Activated naive CD8-positive, alpha-beta T cell treated with anti-CD3 and anti-CD28 coated beads for 36 hours (primary cell): ENCODE measurements around the gene IL17D. TPM values are rescaled to one million over a fixed set of nuclear protein-coding genes. Genes with fewer than 3 reads are reported as not detected.
A peak's percentile ranks its signal among the peaks of the same experiment; 100 is the strongest.
"Not testable (repeated sequence)": the region's sequence is repeated elsewhere in the genome, so short reads cannot be mapped to it uniquely, and the experiment has no call there.

Experiments
- DNase-seq: peaks from one replicate; pipeline ENCODE4 v3.0.0; 2021
- H3K27ac Mint-ChIP-seq: one replicate; pipeline ENCODE4 v1.8.0; 2022; ENCODE audit warnings: mild to moderate bottlenecking, moderate library complexity, mixed read lengths
- H3K27me3 Mint-ChIP-seq: one replicate; pipeline ENCODE4 v1.8.0; 2022; ENCODE audit warnings: mild to moderate bottlenecking, mixed read lengths
- H3K36me3 Mint-ChIP-seq: one replicate; pipeline ENCODE4 v1.8.0; 2021; ENCODE audit warnings: mild to moderate bottlenecking, mixed read lengths
- H3K4me1 Mint-ChIP-seq: one replicate; pipeline ENCODE4 v1.8.0; 2021; ENCODE audit warnings: mixed read lengths
- H3K4me3 Mint-ChIP-seq: one replicate; pipeline ENCODE4 v1.8.0; 2022; ENCODE audit warnings: mild to moderate bottlenecking, moderate library complexity, mixed read lengths
- H3K9me3 Mint-ChIP-seq: one replicate; pipeline ENCODE4 v1.8.0; 2022; ENCODE audit warnings: mixed read lengths
- total RNA-seq, 2 experiments: library from RNA; stranded (reverse); gene quantifications; one replicate each; pipeline ENCODE4 v1.2.3, GENCODE V29; 2021

IL17D gene, protein sequence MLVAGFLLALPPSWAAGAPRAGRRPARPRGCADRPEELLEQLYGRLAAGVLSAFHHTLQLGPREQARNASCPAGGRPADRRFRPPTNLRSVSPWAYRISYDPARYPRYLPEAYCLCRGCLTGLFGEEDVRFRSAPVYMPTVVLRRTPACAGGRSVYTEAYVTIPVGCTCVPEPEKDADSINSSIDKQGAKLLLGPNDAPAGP
- total RNA-seq = under 1 TPM; 0.78 to 0.88 TPM

DNA sequence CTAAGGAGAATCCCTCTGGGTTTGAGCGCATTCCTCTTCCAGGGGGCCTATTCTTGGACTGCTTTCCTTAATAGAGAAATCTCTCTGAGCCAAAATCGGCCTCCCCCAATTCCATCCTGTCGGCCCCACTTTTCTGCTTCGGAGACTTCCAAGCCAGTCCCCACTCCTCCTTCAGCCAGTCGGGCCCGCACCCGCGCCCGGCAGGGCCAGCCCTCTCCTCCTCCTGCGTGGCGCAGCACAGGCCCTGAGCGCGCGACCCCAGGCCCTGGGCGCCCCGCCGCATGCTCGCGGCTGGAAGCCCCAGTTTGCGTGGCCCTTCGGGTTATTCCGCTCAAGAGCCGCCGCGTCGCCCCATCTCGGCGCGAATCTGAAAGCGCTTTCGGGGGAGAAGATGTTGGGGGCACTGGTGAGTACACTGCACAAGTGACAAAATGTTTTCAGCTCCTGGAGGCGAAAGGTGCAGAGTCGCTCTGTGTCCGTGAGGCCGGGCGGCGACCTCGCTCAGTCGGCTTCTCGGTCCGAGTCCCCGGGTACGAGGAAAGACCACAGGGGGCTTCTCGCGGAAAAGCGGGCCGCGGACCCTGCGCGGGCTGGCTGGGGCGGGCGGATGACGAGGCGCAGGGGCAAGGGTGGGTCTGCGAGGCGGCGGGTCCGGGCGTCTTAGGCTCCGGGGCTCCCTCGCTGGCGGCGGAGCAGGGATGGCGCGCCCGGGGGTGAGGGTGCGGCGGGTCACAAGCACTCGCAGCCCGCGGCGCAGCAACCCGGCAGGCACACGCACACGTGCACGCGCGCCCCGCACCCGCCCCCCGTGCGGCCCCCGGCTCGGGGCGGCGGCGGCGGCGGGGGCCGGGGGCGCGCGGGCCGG lies at the start of gene IL17D:
TSS of gene IL17D (plus strand) at position 785 of the 865 bp plus-strand sequence. CDS start 303 bp downstream, outside the sequence.
- H3K27ac Mint-ChIP-seq = peak within 1 kb of the TSS; percentile 85
- no peaks in the 10 kb centered on the region for H3K36me3 Mint-ChIP-seq
- peak within 1 kb of the TSS; percentile 92 for H3K4me3 Mint-ChIP-seq
- H3K27me3 Mint-ChIP-seq = peaks cover 17% of the 10 kb centered on the region
- DNase-seq = peak; percentile 54
- H3K9me3 Mint-ChIP-seq = no peaks in the 10 kb centered on the region
- peaks cover 12% of the 10 kb centered on the region for H3K4me1 Mint-ChIP-seq

DNA sequence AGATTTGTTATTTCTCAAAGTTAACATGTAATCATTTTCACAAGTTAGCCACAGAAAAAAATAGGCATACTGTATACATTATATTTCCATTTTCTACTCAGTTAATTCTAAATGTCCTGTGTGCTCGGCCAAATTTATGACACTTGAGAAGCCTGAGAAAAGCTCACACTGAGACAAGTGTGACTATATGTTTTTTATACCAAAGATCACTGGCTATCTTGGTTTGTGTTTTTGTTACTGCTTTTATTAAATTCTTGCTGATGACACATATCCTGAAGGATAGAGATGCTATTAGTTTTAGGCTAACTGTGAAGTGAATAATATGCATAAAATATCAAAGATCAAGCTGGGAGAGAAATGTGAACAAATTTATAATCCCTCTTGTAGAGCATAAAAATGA lies 49.3 kb upstream of the IL17D start:
- Mint-ChIP-seq H3K9me3 (no peaks in the 10 kb centered on the region), H3K27me3 (no peaks in the 10 kb centered on the region), H3K27ac (no peak overlapping the region), H3K4me1 (no peaks in the 10 kb centered on the region), H3K4me3 (no peak overlapping the region), H3K36me3 (peaks cover 2% of the 10 kb centered on the region)
- DNase-seq = no peak

DNA sequence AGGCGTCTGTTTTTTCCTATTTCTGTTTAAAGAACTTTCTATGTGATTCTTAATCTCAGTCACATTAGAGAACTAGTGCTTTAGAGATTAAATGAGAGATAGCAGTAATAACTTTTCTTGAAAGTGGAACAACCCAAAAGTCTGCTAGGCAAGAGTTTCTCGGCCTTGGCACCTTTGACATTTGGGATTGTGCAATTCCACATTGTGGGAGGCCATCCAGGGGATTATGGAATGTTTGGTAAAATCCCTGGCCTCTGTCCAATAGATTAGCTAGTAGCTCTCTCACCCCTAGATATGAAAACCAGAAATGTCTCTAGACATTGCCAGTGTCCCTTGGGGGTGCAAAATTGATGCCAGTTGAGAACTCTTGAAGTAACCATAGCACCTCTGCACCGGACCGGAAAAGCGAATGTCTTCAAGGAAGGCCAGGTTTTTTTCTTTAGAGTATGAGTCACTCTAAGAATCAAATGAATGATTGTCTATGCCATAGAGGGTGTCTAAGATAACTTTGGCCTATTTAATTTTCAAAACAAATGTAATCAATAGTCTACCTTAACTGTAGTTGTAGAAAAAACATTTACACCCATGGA lies 45.0 kb upstream of the IL17D start:
- H3K4me1 Mint-ChIP-seq = no peaks in the 10 kb centered on the region
- no peak overlapping the region for H3K4me3 Mint-ChIP-seq
- DNase-seq = no peak
- H3K27me3 Mint-ChIP-seq = no peaks in the 10 kb centered on the region
- no peak overlapping the region for H3K27ac Mint-ChIP-seq
- no peaks in the 10 kb centered on the region for H3K9me3 Mint-ChIP-seq
- peaks cover 4% of the 10 kb centered on the region for H3K36me3 Mint-ChIP-seq

DNA sequence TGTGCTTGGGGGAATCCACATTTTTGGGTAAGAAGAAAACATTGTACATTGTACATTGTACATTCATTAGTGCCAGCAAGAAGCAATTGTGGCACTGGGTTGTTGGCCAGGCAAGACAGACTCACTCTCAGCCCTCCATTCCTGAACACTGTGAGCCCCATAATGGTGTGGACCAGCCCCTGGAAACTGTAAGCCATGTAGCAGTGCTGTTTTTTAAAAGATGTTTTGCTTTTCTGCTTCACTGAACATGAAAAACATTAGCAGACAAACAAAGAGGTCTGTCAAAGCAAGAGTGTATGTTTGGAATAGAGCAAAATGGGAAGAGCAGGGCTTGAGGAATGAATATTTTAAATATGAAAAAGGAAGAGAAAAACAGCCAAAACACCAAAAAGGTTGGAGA lies 39.1 kb upstream of the IL17D start:
- Mint-ChIP-seq H3K36me3 (peaks cover 5% of the 10 kb centered on the region), H3K4me3 (no peak overlapping the region), H3K27me3 (no peaks in the 10 kb centered on the region), H3K27ac (no peak overlapping the region), H3K9me3 (no peaks in the 10 kb centered on the region), H3K4me1 (no peaks in the 10 kb centered on the region)
- no peak for DNase-seq

DNA sequence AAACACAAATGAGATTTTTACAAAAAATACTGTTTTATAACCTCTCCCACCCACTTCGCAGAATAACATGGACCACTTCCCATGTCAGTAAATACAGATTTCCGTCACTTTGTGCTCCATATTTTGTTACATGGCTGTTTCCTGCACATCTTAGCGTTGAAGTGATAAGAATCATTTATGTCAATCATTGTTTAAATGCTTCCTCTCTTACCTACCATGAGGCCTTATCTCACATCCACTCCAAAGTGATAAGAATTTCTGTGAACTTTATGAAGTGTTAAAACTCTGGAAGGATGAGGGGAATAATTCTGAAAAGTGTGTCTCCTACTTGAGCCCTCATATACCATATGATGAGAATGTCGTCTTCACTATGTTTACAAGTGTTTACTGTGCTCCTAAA lies 36.6 kb upstream of the IL17D start:
- Mint-ChIP-seq H3K4me3 (no peak overlapping the region), H3K27me3 (no peaks in the 10 kb centered on the region), H3K36me3 (peaks cover 3% of the 10 kb centered on the region), H3K4me1 (no peaks in the 10 kb centered on the region), H3K9me3 (no peaks in the 10 kb centered on the region), H3K27ac (no peak overlapping the region)
- no peak for DNase-seq

DNA sequence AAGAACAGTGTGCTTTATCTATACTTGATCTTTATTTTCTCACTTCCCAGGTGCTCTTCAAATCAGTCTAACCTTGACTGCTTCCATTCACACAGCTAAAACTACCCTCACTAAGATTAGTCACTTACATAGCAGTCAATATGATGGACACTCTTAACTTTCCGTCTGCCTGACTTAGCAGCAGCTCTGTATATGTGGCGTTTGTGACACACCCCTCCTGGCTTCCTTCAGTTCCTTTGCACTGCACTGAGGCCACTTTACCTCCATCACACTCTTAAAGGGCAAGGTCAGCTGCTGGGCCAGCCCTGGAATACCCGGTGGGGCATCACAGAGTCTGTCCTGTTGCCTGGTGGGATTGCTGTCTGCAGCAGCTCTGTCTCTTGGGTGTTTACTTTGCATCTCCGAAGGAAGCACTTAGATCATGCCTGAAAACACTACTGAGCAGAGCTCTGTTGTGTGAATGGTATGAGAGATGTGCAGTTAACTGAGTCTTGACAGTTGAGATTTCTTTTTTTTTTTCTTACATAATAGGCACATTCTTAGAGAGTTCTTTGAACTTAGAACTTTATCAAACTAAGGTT lies 35.6 kb upstream of the IL17D start:
- no peaks in the 10 kb centered on the region for H3K4me1 Mint-ChIP-seq
- H3K27me3 Mint-ChIP-seq = no peaks in the 10 kb centered on the region
- no peak overlapping the region for H3K4me3 Mint-ChIP-seq
- no peak overlapping the region for H3K27ac Mint-ChIP-seq
- DNase-seq = no peak
- peaks cover 3% of the 10 kb centered on the region for H3K36me3 Mint-ChIP-seq
- H3K9me3 Mint-ChIP-seq = no peaks in the 10 kb centered on the region

DNA sequence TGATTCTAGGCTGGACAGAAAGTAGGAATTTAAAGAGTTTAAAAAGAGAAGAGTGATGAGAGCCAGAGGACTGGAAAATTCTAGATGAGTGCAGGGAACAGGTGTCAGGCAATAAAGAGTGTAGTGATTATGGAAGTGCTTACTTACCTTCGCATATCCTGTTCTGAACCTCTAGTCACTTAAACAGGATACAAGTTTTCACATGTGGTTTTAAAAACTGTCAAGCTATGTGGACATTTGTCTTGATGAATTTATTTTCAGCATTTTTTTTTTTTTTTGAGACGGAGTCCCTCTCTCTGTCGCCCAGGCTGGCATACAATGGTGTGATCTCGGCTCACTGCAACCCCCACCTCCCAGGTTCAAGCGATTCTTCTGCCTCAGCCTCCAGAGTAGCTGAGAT lies 34.3 kb upstream of the IL17D start:
- Mint-ChIP-seq H3K9me3 (no peaks in the 10 kb centered on the region), H3K27me3 (no peaks in the 10 kb centered on the region), H3K36me3 (peaks cover 3% of the 10 kb centered on the region), H3K4me3 (no peak overlapping the region), H3K4me1 (no peaks in the 10 kb centered on the region), H3K27ac (no peak overlapping the region)
- no peak for DNase-seq

DNA sequence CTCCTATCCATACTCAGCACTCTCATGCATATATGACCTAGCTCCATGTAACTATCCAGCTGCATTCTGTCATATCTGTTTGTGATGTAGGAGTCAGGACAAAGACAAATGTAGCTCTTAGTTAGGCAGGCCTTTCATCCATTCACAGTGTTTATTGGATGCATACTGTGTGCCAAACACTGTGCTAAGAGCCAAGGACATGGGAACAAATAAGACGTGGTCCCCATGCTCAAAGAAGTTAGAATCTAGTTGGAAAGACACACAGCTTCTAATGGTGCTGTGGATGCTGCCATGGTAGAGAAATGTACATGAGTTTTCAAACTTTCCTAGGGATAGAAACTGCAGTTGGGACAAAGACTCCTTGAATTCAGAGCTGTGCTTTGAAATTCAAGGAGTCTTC lies 31.7 kb upstream of the IL17D start:
- H3K9me3 Mint-ChIP-seq = no peaks in the 10 kb centered on the region
- no peaks in the 10 kb centered on the region for H3K36me3 Mint-ChIP-seq
- no peaks in the 10 kb centered on the region for H3K27me3 Mint-ChIP-seq
- DNase-seq = no peak
- no peak overlapping the region for H3K4me3 Mint-ChIP-seq
- H3K4me1 Mint-ChIP-seq = no peaks in the 10 kb centered on the region
- H3K27ac Mint-ChIP-seq = no peak overlapping the region

DNA sequence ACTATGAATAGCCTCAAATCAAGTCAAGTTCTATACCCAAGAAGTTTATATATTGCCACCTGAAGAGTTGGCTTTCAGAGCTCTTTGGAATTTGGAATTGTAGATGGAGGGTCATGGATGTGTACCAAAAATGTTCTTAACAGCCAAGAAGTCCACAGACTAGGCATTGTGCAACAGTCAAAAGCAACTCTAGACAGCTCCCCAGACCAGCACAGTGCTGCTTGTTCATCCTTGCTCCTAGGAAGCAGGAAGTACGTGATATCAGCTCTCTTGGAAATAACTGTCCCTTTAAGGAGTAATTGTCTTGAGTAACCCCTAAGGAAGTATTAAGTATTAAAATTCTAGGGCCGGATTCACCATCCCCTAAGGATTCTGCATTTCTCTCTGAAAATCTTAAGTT lies 30.7 kb upstream of the IL17D start:
- Mint-ChIP-seq H3K36me3 (no peaks in the 10 kb centered on the region), H3K27ac (no peak overlapping the region), H3K4me3 (no peak overlapping the region), H3K9me3 (no peaks in the 10 kb centered on the region), H3K27me3 (no peaks in the 10 kb centered on the region), H3K4me1 (no peaks in the 10 kb centered on the region)
- DNase-seq = no peak

DNA sequence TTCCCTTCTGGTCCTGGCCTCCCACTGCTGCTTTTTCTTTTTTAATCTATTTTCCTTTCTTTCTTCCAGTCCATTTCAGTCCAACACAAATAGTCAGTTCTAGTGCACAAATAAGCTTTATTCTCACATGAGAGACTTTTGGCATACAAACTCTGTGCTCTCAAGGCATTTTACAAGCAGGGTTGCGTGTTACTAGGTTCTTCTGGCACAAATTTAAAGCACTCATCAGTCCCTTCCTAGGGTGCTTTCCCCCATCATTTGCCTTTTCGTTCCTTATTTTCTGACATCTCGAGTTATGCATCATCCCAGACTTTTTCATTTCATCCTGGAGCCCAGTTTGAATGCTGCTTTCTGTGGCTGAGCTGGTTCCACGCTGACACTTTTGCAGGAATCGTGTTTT lies 29.8 kb upstream of the IL17D start:
- no peaks in the 10 kb centered on the region for H3K4me1 Mint-ChIP-seq
- no peak overlapping the region for H3K27ac Mint-ChIP-seq
- no peaks in the 10 kb centered on the region for H3K27me3 Mint-ChIP-seq

DNA sequence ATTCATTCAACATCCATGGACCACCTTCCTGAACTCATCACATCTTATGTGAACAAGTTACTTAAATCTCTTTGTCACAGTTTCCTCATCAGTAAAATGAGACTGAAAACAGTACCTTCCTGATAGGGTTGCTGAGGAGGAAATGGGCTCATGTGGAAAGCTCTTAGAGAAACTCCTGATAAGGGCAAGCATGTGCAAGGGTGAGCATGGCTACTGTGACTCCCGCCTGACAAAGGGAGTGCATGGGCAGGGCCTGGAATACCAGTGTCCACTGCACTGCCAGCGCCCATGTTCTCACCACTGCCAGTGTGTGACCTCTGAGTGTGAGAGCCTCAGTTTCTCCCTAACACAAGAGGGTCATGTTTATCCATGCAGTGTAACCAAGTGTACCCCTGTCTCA lies 27.3 kb upstream of the IL17D start:
- Mint-ChIP-seq H3K9me3 (no peaks in the 10 kb centered on the region), H3K36me3 (no peaks in the 10 kb centered on the region), H3K4me3 (no peak overlapping the region), H3K27me3 (no peaks in the 10 kb centered on the region), H3K27ac (no peak overlapping the region), H3K4me1 (no peaks in the 10 kb centered on the region)
- DNase-seq = no peak

More for the DNA sequence above, 29.8 kb upstream of the IL17D start:
- DNase-seq = no peak
- Mint-ChIP-seq H3K4me3 (no peak overlapping the region), H3K36me3 (no peaks in the 10 kb centered on the region), H3K9me3 (no peaks in the 10 kb centered on the region)

DNA sequence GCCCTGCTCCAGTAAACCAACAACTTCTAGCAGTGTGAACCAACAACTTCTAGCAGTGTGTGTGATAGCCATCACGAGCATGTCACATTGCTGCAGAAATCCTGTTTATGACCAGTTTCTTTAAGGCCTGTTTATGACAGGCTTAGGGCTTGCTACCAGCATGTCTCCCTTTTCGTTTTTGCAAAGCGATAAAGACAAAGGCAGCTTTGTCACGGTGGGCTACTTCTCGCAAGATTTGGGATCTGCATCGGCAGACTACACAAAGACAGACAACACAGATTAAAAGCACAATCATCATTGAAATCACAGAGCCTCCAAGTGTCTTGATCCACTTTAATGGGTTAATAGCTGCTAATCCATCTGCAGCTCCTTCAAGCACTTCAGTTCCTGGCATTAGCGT lies 24.9 kb upstream of the IL17D start:
- DNase-seq, H3K4me1 Mint-ChIP-seq, H3K27me3 Mint-ChIP-seq, H3K36me3 Mint-ChIP-seq, H3K4me3 Mint-ChIP-seq, H3K9me3 Mint-ChIP-seq, H3K27ac Mint-ChIP-seq: not testable (repeated sequence)

DNA sequence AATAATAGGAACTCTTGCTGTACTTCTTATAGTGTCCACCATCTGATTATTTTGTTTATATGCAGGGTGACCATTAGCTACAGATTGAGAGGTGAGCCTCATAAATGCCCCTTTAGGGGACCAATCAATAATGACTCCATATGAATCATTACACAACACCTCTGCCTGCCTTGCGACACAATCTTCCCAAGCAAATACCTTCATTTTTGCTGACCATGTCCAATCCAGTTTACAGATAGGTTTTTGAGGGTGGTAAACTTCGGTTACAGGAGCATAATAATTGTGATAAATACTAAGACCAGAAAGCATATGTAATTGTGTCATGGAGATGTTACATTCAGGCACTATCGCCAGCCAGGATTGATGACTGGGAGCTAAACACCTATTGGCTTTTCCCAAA lies 23.6 kb upstream of the IL17D start:
- no peaks in the 10 kb centered on the region for H3K9me3 Mint-ChIP-seq
- H3K27ac Mint-ChIP-seq = no peak overlapping the region
- H3K36me3 Mint-ChIP-seq = no peaks in the 10 kb centered on the region
- no peak overlapping the region for H3K4me3 Mint-ChIP-seq
- no peaks in the 10 kb centered on the region for H3K27me3 Mint-ChIP-seq
- no peaks in the 10 kb centered on the region for H3K4me1 Mint-ChIP-seq
- no peak for DNase-seq

DNA sequence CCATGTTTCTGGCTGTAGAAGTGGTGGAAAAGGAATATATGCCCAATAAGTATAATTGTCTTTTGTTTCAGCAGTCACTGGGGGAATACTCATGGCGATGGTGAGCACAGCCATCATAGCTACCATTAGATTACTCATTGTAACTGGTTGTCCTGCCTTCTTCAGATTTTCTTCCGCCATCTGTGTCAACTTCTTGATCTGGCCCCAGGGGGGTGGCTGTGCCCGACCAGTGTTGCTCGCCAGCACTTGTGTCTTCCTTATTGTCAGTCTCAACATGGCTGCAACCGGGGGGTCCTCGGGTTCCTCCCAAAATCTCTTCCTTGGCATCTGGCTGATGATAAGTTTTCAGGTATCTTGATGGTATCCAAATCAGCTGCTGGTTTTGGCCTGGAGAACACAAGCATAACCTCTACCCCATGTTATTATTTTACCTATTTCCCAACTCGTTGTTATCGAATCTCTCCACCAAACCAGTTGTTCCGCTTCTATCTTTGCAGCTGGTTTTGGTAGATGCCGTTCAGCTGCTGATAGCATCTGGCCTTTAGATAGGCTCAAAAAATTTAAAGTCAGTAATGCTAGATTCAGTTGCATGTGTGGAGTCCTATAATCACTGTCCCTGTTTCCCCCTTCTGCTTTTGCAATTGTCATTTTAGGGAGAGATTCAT lies 23.0 kb upstream of the IL17D start:
- Mint-ChIP-seq H3K27me3 (no peaks in the 10 kb centered on the region), H3K4me3 (no peak overlapping the region), H3K27ac (no peak overlapping the region), H3K36me3 (no peaks in the 10 kb centered on the region), H3K4me1 (no peaks in the 10 kb centered on the region), H3K9me3 (no peaks in the 10 kb centered on the region)
- DNase-seq = no peak

DNA sequence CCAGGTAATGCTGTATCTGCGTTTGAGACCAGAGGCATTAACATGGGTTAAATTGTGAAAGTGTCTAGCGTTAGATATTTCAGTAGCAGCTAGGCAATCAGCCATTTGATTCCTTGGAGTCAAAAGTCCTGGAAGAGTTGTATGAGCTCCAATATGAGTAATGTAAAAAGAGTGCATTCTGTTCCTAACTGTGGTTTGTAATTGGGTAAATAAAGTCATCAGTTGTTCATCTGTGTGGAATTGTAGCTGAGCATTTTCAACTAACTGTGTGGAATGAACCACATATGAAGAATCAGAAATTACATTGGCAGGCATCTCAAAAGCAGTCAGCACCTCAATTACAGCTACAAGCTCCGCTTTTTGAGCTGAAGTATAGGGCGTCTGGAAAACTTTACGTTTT lies 22.0 kb upstream of the IL17D start:
- H3K27me3 Mint-ChIP-seq, H3K4me3 Mint-ChIP-seq, H3K36me3 Mint-ChIP-seq, H3K9me3 Mint-ChIP-seq, H3K27ac Mint-ChIP-seq, DNase-seq, H3K4me1 Mint-ChIP-seq: not testable (repeated sequence)
